Loucy (cell line): ENCODE results near the gene TADA3.

ENCODE experiments used
- EZH2phosphoT487 ChIP-seq: fragments of 200-600 bp; IDR thresholded peaks from 2 replicates; pipeline ENCODE4 v1.6.1; 2018; ENCODE audit warnings: antibody characterized with exemption, mild to moderate bottlenecking, moderate library complexity, borderline replicate concordance
- TF ChIP-seq, protein P1 (sequence below): fragments of 200-600 bp; sonication (generic); conservative IDR thresholded peaks from 2 replicates; pipeline ENCODE4 v1.5.1; 2014; ENCODE audit warnings: mild to moderate bottlenecking, antibody characterized with exemption, low read length

DNA sequence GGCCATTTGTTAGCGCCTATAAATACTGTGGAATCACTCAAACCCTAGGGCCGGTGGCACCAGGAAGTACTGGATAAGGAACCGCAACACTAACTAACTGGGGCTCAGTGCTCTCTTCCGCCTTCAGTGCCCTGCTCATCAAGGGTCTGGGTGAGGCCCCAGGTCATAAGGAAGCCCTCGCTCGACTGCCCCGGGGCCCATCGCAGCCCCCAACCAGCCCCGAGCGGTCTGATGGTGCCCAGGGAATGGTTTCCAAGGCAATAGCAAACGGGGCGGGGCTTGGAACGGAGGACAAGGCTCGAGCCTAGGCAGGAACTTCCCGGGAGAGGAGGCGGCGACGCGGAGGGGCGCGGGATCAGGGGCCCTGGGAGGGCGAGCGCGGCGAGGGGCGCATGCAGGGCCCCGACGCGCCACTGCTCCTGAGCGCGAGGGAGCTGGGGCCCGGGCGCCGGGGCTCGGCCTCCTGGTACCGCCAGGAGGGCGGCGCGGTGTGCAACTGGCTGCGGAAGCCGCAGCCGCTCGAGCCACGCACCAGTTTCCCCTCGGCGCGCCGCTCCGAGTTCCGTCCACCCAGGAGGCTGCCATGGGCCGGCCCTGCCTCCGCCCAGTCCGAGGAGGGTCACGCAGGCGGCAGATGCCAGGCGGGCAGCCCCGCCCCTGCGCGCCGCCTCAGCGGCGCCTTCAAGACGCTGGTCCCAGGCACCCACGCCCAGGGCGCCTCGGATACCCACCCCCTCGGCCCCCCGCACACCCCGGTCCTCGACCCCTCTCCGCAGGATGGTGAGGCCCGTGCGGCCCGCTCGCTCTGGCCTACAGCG, 17.6 kb upstream of the TADA3 start, which contains the start of gene TTLL3:
- TF ChIP-seq, protein P1, sequence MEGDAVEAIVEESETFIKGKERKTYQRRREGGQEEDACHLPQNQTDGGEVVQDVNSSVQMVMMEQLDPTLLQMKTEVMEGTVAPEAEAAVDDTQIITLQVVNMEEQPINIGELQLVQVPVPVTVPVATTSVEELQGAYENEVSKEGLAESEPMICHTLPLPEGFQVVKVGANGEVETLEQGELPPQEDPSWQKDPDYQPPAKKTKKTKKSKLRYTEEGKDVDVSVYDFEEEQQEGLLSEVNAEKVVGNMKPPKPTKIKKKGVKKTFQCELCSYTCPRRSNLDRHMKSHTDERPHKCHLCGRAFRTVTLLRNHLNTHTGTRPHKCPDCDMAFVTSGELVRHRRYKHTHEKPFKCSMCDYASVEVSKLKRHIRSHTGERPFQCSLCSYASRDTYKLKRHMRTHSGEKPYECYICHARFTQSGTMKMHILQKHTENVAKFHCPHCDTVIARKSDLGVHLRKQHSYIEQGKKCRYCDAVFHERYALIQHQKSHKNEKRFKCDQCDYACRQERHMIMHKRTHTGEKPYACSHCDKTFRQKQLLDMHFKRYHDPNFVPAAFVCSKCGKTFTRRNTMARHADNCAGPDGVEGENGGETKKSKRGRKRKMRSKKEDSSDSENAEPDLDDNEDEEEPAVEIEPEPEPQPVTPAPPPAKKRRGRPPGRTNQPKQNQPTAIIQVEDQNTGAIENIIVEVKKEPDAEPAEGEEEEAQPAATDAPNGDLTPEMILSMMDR, result no peak
- no peak for TF ChIP-seq EZH2phosphoT487
